GM23338 (cell line): ENCODE measurements around the gene MON1B. TPM values are rescaled to one million over a fixed set of nuclear protein-coding genes. Genes with fewer than 3 reads are reported as not detected.

Experiments
- ATAC-seq: fragments of 200-7000 bp; cut with Tn5 transposase; 3 replicates; pipeline ENCODE4 v1.9.1; 2020
- DNase-seq: peaks from one replicate; pipeline ENCODE4 v3.0.0-alpha.2; 2015; ENCODE audit warnings: low spot score
- H2AFZ ChIP-seq: fragments of 200-600 bp; sonication (generic); 2 replicates; pipeline ENCODE4 v1.8.0; 2016; ENCODE audit warnings: antibody characterized with exemption, mild to moderate bottlenecking, moderate library complexity
- H3F3A ChIP-seq: fragments of 200-600 bp; sonication (generic); replicated peaks from 2 replicates; pipeline ENCODE4 v1.8.0; 2017; ENCODE audit warnings: antibody characterized with exemption, mixed run types, low read depth
- H3K27ac ChIP-seq: fragments of 200-600 bp; sonication (generic); 2 replicates; pipeline ENCODE4 v1.6.1; 2016; ENCODE audit warnings: low read depth
- H3K27me3 ChIP-seq: fragments of 200-600 bp; sonication (generic); 2 replicates; pipeline ENCODE4 v1.8.0; 2016; ENCODE audit warnings: mild to moderate bottlenecking, mixed run types, moderate library complexity; ENCODE audit not compliant: insufficient read depth
- H3K36me3 ChIP-seq: fragments of 200-600 bp; sonication (generic); 2 replicates; pipeline ENCODE4 v1.8.0; 2016; ENCODE audit warnings: mild to moderate bottlenecking; ENCODE audit not compliant: insufficient read depth
- H3K4me1 ChIP-seq: fragments of 200-600 bp; sonication (generic); 2 replicates; pipeline ENCODE4 v1.8.0; 2016; ENCODE audit warnings: mild to moderate bottlenecking, moderate library complexity; ENCODE audit not compliant: insufficient read depth
- H3K4me2 ChIP-seq: fragments of 200-600 bp; sonication (generic); 2 replicates; pipeline ENCODE4 v1.7.1; 2017; ENCODE audit warnings: mixed run types
- H3K4me3 ChIP-seq: fragments of 200-600 bp; sonication (generic); 2 replicates; pipeline ENCODE4 v1.6.1; 2016; ENCODE audit warnings: mixed run types
- H3K79me2 ChIP-seq: fragments of 200-600 bp; sonication (generic); replicated peaks from 2 replicates; pipeline ENCODE4 v1.8.0; 2017; ENCODE audit warnings: mild to moderate bottlenecking; ENCODE audit not compliant: insufficient read depth
- H3K9me2 ChIP-seq: fragments of 200-600 bp; sonication (generic); 2 replicates; pipeline ENCODE4 v1.8.0; 2017; ENCODE audit not compliant: insufficient read depth
- H4K20me1 ChIP-seq: fragments of 200-600 bp; sonication (generic); replicated peaks from 2 replicates; pipeline ENCODE4 v1.8.0; 2017; ENCODE audit warnings: mild to moderate bottlenecking; ENCODE audit not compliant: insufficient read depth
- H3K27ac Mint-ChIP-seq: 2 replicates; pipeline ENCODE4 v1.8.0; 2020; ENCODE audit warnings: inconsistent platforms, mild to moderate bottlenecking, moderate library complexity, mixed read lengths
- H3K27me3 Mint-ChIP-seq: 3 replicates; pipeline ENCODE4 v1.8.0; 2022; ENCODE audit warnings: low read depth, mild to moderate bottlenecking, moderate library complexity, mixed read lengths, inconsistent platforms; ENCODE audit not compliant: insufficient read depth, poor library complexity
- H3K36me3 Mint-ChIP-seq: 3 replicates; pipeline ENCODE4 v1.8.0; 2021; ENCODE audit warnings: low read depth, mild to moderate bottlenecking, inconsistent platforms, moderate library complexity, mixed read lengths
- H3K4me1 Mint-ChIP-seq: 3 replicates; pipeline ENCODE4 v1.8.0; 2020; ENCODE audit warnings: mild to moderate bottlenecking, inconsistent platforms, mixed read lengths
- H3K4me3 Mint-ChIP-seq: 3 replicates; pipeline ENCODE4 v1.8.0; 2021; ENCODE audit warnings: moderate library complexity, mild to moderate bottlenecking, inconsistent platforms, mixed read lengths
- H3K9me3 Mint-ChIP-seq: 3 replicates; pipeline ENCODE4 v1.8.0; 2020; ENCODE audit warnings: moderate library complexity, mild to moderate bottlenecking, inconsistent platforms, mixed read lengths
- EZH2 ChIP-seq: fragments of 200-600 bp; sonication (generic); IDR thresholded peaks from one replicate; pipeline ENCODE4 v1.8.0; 2017; ENCODE audit warnings: antibody characterized with exemption, mild to moderate bottlenecking, low read depth; ENCODE audit not compliant: unreplicated experiment
- EZH2phosphoT487 ChIP-seq: fragments of 200-600 bp; sonication (generic); IDR thresholded peaks from one replicate; pipeline ENCODE4 v1.8.1; 2018; ENCODE audit warnings: antibody characterized with exemption; ENCODE audit not compliant: unreplicated experiment
- JUNB ChIP-seq: IDR thresholded peaks from one replicate; pipeline ENCODE4 v1.6.1; 2016; ENCODE audit warnings: antibody characterized with exemption; ENCODE audit not compliant: unreplicated experiment
- NANOG ChIP-seq: IDR thresholded peaks from 2 replicates; pipeline ENCODE4 v1.6.1; 2016; ENCODE audit warnings: antibody characterized with exemption, borderline replicate concordance
- STAT1 ChIP-seq: IDR thresholded peaks from one replicate; pipeline ENCODE4 v1.6.1; 2016; ENCODE audit warnings: antibody characterized with exemption; ENCODE audit not compliant: unreplicated experiment
- ZNF114 ChIP-seq: fragments of 250-450 bp; sonication (Bioruptor Pico); IDR thresholded peaks from 2 replicates; pipeline ENCODE4 v1.5.0; 2020; ENCODE audit warnings: mild to moderate bottlenecking, moderate library complexity
- polyA plus RNA-seq: library from polyadenylated mRNA; unstranded; fragments of >200 nt; fragmentation: Nextera tagmentation; extraction: Ambion mirVana; gene quantifications from 2 replicates; pipeline ENCODE4 v1.2.1, GENCODE V29; 2016
- total RNA-seq: library from RNA; depleted of rRNA; stranded (reverse); fragments of >200 nt; shearing (Covaris generic); gene quantifications from 2 replicates; pipeline ENCODE4 v1.2.3, GENCODE V29; 2014
- TF ChIP-seq, protein P1 (sequence below): fragments of 250-450 bp; sonication (Bioruptor Pico); IDR thresholded peaks from 2 replicates; pipeline ENCODE4 v1.5.0; 2020; ENCODE audit warnings: mild to moderate bottlenecking, moderate library complexity
- TF ChIP-seq, protein P2 (sequence below): IDR thresholded peaks from 2 replicates; pipeline ENCODE4 v1.6.1; 2016; ENCODE audit warnings: antibody characterized with exemption
- TF ChIP-seq, protein P3 (sequence below), 2 experiments: fragments of 200-600 bp in 1 of 2; sonication (generic) in 1 of 2; conservative IDR thresholded peaks; 2 replicates each; pipeline versions ENCODE4 v1.5.1 to v1.6.1; 2016 to 2017; ENCODE audit warnings: antibody characterized with exemption in 2 of 2, low read depth in 2 of 2, mild to moderate bottlenecking in 2 of 2, moderate library complexity in 1 of 2

MON1B gene
- total and polyA plus RNA-seq, 2 experiments from 2014 or later: 9.7 to 30.2 TPM

DNA sequence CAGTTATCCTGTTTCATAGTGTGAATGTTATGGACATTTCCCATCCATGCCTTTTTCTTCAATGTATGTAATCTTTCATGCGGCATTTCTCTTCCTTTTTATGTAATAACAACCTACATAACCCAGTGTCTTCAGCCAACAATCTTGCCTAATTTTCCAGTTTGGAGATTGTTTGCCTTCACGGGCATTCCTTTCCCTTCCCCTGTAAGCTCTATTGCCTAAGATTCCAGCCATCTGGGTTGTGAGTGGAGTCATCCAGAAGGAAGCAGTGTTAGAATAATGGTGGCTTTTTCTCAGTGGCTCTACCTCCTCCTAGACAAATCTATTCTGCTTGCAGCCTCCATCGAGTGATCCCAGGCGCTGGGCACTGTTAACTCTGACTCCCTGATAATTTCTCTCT lies 30.5 kb downstream of the MON1B start (continued):
- TF ChIP-seq, protein P1, sequence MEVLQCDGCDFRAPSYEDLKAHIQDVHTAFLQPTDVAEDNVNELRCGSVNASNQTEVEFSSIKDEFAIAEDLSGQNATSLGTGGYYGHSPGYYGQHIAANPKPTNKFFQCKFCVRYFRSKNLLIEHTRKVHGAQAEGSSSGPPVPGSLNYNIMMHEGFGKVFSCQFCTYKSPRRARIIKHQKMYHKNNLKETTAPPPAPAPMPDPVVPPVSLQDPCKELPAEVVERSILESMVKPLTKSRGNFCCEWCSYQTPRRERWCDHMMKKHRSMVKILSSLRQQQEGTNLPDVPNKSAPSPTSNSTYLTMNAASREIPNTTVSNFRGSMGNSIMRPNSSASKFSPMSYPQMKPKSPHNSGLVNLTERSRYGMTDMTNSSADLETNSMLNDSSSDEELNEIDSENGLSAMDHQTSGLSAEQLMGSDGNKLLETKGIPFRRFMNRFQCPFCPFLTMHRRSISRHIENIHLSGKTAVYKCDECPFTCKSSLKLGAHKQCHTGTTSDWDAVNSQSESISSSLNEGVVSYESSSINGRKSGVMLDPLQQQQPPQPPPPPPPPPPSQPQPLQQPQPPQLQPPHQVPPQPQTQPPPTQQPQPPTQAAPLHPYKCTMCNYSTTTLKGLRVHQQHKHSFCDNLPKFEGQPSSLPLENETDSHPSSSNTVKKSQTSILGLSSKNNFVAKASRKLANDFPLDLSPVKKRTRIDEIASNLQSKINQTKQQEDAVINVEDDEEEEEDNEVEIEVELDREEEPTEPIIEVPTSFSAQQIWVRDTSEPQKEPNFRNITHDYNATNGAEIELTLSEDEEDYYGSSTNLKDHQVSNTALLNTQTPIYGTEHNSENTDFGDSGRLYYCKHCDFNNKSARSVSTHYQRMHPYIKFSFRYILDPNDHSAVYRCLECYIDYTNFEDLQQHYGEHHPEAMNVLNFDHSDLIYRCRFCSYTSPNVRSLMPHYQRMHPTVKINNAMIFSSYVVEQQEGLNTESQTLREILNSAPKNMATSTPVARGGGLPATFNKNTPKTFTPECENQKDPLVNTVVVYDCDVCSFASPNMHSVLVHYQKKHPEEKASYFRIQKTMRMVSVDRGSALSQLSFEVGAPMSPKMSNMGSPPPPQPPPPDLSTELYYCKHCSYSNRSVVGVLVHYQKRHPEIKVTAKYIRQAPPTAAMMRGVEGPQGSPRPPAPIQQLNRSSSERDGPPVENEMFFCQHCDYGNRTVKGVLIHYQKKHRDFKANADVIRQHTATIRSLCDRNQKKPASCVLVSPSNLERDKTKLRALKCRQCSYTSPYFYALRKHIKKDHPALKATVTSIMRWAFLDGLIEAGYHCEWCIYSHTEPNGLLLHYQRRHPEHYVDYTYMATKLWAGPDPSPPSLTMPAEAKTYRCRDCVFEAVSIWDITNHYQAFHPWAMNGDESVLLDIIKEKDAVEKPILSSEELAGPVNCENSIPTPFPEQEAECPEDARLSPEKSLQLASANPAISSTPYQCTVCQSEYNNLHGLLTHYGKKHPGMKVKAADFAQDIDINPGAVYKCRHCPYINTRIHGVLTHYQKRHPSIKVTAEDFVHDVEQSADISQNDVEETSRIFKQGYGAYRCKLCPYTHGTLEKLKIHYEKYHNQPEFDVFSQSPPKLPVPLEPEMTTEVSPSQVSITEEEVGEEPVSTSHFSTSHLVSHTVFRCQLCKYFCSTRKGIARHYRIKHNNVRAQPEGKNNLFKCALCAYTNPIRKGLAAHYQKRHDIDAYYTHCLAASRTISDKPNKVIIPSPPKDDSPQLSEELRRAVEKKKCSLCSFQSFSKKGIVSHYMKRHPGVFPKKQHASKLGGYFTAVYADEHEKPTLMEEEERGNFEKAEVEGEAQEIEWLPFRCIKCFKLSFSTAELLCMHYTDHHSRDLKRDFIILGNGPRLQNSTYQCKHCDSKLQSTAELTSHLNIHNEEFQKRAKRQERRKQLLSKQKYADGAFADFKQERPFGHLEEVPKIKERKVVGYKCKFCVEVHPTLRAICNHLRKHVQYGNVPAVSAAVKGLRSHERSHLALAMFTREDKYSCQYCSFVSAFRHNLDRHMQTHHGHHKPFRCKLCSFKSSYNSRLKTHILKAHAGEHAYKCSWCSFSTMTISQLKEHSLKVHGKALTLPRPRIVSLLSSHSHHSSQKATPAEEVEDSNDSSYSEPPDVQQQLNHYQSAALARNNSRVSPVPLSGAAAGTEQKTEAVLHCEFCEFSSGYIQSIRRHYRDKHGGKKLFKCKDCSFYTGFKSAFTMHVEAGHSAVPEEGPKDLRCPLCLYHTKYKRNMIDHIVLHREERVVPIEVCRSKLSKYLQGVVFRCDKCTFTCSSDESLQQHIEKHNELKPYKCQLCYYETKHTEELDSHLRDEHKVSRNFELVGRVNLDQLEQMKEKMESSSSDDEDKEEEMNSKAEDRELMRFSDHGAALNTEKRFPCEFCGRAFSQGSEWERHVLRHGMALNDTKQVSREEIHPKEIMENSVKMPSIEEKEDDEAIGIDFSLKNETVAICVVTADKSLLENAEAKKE: no peak
- no peak for TF ChIP-seq JUNB
- TF ChIP-seq EZH2: no peak
- TF ChIP-seq NANOG: no peak
- TF ChIP-seq, protein P2, sequence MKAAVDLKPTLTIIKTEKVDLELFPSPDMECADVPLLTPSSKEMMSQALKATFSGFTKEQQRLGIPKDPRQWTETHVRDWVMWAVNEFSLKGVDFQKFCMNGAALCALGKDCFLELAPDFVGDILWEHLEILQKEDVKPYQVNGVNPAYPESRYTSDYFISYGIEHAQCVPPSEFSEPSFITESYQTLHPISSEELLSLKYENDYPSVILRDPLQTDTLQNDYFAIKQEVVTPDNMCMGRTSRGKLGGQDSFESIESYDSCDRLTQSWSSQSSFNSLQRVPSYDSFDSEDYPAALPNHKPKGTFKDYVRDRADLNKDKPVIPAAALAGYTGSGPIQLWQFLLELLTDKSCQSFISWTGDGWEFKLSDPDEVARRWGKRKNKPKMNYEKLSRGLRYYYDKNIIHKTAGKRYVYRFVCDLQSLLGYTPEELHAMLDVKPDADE: no peak
- TF ChIP-seq ZNF114: no peak
- no peak for TF ChIP-seq STAT1

DNA sequence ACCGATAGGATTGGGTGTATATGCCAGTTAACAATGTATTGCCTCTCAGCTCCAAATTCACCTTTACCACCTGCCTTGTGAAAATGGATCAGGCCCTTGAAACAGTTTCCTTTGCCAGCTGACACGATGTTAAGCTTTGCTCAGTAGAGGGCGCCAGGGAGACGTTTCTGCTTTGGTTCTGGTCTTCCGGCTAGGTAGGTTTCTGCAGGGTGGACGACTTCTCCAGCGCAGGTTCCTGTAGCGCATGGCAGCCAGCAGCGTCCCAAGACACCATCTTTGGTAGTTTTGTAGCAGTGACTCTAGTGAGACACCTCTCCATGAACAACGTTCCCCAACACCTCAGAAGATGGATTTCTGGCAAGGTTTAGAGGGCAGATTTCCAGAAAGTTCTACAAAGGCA lies 32.2 kb downstream of the MON1B start:
- H3F3A ChIP-seq: no peaks in the 10 kb centered on the region
- H3K4me3 ChIP-seq: no peak overlapping the region
- peaks cover 6% of the 10 kb centered on the region for H3K4me1 ChIP-seq
- H3K4me1 Mint-ChIP-seq: peaks cover 23% of the 10 kb centered on the region; the same call in 2 of the 3 replicates
- TF ChIP-seq, protein P3, sequence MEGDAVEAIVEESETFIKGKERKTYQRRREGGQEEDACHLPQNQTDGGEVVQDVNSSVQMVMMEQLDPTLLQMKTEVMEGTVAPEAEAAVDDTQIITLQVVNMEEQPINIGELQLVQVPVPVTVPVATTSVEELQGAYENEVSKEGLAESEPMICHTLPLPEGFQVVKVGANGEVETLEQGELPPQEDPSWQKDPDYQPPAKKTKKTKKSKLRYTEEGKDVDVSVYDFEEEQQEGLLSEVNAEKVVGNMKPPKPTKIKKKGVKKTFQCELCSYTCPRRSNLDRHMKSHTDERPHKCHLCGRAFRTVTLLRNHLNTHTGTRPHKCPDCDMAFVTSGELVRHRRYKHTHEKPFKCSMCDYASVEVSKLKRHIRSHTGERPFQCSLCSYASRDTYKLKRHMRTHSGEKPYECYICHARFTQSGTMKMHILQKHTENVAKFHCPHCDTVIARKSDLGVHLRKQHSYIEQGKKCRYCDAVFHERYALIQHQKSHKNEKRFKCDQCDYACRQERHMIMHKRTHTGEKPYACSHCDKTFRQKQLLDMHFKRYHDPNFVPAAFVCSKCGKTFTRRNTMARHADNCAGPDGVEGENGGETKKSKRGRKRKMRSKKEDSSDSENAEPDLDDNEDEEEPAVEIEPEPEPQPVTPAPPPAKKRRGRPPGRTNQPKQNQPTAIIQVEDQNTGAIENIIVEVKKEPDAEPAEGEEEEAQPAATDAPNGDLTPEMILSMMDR (conservative IDR thresholded peaks at IDR 0.05; ENCODE audit: low read depth in 2 of 2): peak; percentile 74 to 79
- TF ChIP-seq EZH2phosphoT487: no peak
- H3K79me2 ChIP-seq: no peaks in the 10 kb centered on the region
- no peaks in the 10 kb centered on the region for H3K9me2 ChIP-seq
- H3K27me3 Mint-ChIP-seq: peaks cover 3% of the 10 kb centered on the region
- H3K36me3 ChIP-seq: no peaks in the 10 kb centered on the region
- no peak overlapping the region for H3K4me3 Mint-ChIP-seq
- no peaks in the 10 kb centered on the region for H3K9me3 Mint-ChIP-seq
- H2AFZ ChIP-seq: no peak overlapping the region; the same call in 1 of the 2 replicates
- H3K36me3 Mint-ChIP-seq: no peaks in the 10 kb centered on the region; the same call in 2 of the 3 replicates
- H3K27ac Mint-ChIP-seq: no peak overlapping the region
- H4K20me1 ChIP-seq: no peaks in the 10 kb centered on the region
- no peaks in the 10 kb centered on the region for H3K27me3 ChIP-seq
- H3K4me2 ChIP-seq: no peak overlapping the region
- no peak overlapping the region for H3K27ac ChIP-seq
- ATAC-seq (peak; percentile 84), DNase-seq (peak; percentile 87)
